ENCODE data around the gene PXDN.

The PXDN gene

DNA sequence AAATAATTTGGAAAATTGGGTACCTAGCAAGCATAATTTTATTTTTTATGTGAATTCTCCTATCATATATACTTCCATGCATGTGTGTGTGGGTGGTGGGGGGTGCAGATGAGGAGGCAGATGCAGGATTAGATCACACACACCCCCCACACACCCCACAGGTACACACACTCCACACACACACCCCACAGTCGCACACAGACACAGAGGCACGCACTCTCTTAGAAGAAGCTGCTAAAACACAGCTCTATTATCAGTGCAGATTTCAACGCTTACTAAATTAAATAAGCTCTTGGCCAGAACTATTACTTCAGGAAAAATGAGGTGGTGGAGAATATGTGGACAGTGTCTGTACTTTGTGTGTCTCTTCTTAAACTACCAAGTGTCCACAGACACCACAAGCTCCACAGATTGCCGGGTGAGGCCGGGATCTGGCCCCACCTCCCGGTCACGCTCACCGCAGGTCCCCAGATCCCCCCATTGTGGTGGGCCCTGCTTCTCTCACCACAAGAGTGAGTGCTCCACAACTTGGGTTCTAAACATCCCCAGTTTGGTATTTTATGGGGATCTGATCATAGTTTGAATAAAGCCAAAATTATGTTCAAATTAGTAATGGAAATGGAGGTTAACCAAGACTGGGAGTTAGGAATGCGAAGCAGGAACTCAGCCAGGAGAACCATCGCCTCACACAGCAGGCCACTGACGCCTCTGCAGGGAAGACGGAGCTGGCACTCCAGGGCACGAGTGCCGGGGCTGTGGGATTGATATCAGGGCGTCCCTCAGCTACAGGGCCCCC lies 102.1 kb downstream of the PXDN start:
- no peak overlapping the region for H3K4me3 ChIP-seq (ENCODE audit: low read depth, low read length)
- TF ChIP-seq, protein P1, sequence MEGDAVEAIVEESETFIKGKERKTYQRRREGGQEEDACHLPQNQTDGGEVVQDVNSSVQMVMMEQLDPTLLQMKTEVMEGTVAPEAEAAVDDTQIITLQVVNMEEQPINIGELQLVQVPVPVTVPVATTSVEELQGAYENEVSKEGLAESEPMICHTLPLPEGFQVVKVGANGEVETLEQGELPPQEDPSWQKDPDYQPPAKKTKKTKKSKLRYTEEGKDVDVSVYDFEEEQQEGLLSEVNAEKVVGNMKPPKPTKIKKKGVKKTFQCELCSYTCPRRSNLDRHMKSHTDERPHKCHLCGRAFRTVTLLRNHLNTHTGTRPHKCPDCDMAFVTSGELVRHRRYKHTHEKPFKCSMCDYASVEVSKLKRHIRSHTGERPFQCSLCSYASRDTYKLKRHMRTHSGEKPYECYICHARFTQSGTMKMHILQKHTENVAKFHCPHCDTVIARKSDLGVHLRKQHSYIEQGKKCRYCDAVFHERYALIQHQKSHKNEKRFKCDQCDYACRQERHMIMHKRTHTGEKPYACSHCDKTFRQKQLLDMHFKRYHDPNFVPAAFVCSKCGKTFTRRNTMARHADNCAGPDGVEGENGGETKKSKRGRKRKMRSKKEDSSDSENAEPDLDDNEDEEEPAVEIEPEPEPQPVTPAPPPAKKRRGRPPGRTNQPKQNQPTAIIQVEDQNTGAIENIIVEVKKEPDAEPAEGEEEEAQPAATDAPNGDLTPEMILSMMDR (IDR thresholded peaks at IDR 0.05; ENCODE audit: low read depth, low read length), result no peak
- TF ChIP-seq MYC (IDR thresholded peaks at IDR 0.05; ENCODE audit: low read depth, low read length) (no peak), POLR2A (IDR thresholded peaks at IDR 0.05; ENCODE audit: extremely low read depth, insufficient read length) (no peak)
- TF ChIP-seq, protein P2, sequence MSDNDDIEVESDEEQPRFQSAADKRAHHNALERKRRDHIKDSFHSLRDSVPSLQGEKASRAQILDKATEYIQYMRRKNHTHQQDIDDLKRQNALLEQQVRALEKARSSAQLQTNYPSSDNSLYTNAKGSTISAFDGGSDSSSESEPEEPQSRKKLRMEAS (IDR thresholded peaks at IDR 0.05; ENCODE audit: low read depth, low read length), result no peak
- DNase-seq (ENCODE audit: low read depth), result no peak

DNA sequence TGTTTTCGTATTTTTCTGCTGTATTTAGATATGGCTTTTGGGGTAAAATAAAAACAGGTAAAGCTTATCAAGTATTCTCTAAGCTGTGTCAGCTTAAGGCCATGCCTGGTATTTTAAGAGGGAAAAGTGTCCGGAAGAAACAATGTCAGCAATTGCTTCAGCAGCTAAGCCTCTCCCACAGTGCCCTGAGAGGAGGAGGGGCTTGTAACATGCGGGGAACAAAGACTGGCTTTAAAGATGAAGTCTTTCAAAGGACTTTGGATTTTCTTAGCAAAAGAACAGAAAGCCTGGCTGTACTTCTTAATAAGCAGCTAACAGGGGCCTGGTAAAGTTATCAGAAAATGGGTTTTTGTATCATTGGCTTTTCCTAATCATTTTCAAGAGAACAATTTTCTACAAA lies 102.8 kb downstream of the PXDN start:
- no peak overlapping the region for H3K4me3 ChIP-seq (ENCODE audit: low read depth, low read length)
- no peak for DNase-seq (ENCODE audit: low read depth)
- TF ChIP-seq POLR2A (IDR thresholded peaks at IDR 0.05; ENCODE audit: extremely low read depth, insufficient read length), result no peak
- TF ChIP-seq, protein P2 (IDR thresholded peaks at IDR 0.05; ENCODE audit: low read depth, low read length), result no peak

DNA sequence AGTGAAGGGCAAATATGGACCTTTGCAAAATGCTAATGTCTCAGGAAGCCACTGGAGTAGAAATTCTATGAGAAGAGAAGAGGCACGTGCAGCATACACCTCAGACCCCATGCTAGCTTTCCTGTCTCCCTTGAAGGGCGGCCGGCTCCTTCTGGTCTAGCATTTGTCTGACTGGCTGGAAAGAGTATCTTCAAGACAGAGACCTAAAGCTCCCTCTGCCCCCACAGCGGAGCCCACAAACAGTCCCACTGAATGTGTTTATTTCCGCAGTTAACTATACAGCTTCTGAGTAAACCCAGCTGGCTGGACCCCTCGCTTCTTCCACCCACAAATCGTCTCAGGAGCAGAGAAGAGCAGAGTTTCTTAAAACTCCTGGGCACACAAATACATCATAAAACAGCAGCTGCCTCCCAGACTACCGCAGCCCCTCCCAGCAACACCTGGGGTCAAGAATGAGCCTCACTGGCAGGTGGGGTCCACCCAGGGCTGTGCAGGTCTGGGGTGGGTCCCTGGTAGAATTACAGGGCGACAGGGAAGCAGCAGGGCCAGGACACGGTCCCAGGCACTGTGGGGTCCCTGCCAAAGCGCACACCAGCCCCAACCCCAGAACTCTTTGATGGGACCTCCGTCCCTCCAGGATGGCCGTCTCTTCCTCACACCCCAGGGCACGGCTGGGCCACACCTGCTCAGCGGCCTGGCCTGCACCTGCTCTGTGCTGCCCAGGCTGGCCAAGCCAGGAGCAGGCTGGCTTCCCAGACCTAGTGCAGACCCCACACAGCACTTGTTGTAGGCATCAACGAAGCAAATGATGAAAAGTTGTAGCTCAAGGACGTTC lies 103.8 kb downstream of the PXDN start:
- no peak overlapping the region for H3K4me3 ChIP-seq (ENCODE audit: low read depth, low read length)
- DNase-seq (ENCODE audit: low read depth), result no peak
- TF ChIP-seq, protein P1 (IDR thresholded peaks at IDR 0.05; ENCODE audit: low read depth, low read length), result no peak
- TF ChIP-seq MYC (IDR thresholded peaks at IDR 0.05; ENCODE audit: low read depth, low read length) (no peak), POLR2A (IDR thresholded peaks at IDR 0.05; ENCODE audit: extremely low read depth, insufficient read length) (no peak)
- TF ChIP-seq, protein P2 (IDR thresholded peaks at IDR 0.05; ENCODE audit: low read depth, low read length), result no peak

DNA sequence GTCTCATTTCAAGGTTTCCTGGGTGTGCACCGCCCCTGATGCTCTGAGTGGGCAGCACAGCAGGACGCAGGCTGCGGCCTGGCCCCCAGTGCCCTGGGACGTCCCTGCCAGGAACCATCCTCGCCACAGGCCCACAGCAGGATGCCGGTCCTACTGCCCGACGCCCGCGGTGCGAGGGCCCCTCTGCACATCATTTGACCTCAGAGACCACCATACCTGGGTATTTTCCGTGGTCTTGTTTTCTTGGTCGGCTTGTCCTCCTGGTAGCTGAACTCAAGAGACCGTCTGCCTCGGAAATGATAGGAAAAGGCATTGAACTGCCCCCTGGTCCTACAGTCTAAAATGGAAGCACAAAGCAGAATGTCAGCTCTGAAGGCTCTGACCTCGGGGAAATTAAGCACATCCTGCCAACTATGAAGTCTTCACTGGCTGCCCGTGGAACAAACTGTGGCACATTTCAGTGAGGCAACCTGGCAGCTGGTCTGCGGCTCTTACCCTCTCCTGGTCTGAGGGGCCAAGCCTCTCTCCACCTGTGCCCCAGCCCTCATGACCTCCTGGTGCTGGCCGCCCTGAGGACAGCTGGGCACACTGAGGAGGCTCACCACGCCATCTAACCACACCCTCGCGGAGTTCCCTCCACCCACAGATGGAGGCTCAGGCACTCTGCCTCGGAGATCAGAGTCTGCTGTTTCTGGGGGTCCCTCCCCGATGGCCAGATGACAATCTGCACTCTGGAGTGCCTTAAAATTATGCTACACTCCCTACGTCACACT lies 105.0 kb downstream of the PXDN start:
- no peak overlapping the region for H3K4me3 ChIP-seq (ENCODE audit: low read depth, low read length)
- TF ChIP-seq POLR2A (IDR thresholded peaks at IDR 0.05; ENCODE audit: extremely low read depth, insufficient read length) (no peak), MYC (IDR thresholded peaks at IDR 0.05; ENCODE audit: low read depth, low read length) (no peak)
- TF ChIP-seq, protein P1 (IDR thresholded peaks at IDR 0.05; ENCODE audit: low read depth, low read length), result no peak
- DNase-seq (ENCODE audit: low read depth), result no peak

DNA sequence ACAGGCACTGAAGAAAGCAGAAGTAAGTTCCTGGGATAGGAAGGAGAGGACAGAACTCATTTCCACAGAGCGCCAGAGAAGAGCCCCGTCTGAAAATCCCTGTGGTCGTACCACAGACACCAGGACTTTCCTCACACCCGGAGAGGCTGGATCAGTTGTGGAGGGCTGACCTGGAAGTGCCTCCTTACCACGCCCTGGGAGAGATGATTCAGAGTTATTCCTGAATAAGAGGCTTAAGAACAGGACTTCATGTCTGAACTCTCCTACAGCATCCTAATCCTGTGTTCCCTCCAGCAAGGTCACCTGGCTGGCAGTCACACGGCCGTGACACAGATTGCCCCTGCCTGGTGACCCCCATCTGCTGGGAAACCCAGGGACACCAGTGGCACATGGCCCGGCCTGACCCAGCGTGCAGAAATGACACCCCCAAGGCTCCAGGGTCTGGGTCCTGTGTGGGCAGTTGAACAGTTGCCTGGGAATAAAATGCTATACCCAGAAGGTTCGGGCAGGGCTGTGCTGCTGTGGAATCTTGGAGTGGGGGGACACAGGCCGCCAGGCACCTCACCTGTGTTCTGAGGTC lies 105.9 kb downstream of the PXDN start:
- no peak for DNase-seq (ENCODE audit: low read depth)
- TF ChIP-seq POLR2A (IDR thresholded peaks at IDR 0.05; ENCODE audit: extremely low read depth, insufficient read length) (no peak), MYC (IDR thresholded peaks at IDR 0.05; ENCODE audit: low read depth, low read length) (no peak)
- TF ChIP-seq, protein P2 (IDR thresholded peaks at IDR 0.05; ENCODE audit: low read depth, low read length), result no peak
- TF ChIP-seq, protein P1 (IDR thresholded peaks at IDR 0.05; ENCODE audit: low read depth, low read length), result no peak
- no peak overlapping the region for H3K4me3 ChIP-seq (ENCODE audit: low read depth, low read length)
